Measurements from ENCODE around the gene DUOX1.

Gene DUOX1

GRCh38 chr15:45180201-45180600, 50.4 kb downstream of the DUOX1 start:
- Histone ChIP-seq H3K27me3 (ENCODE audit: insufficient read depth, low read length) (no peaks in the 10 kb centered on the region), H3K4me3 (ENCODE audit: low read depth, low read length) (peak overlapping the region; percentile 20), H2AK5ac (ENCODE audit: low read length) (no peak overlapping the region), H2BK5ac (ENCODE audit: low read depth, low read length, poor library complexity) (no peak overlapping the region), H3K14ac (ENCODE audit: low read length) (no peak overlapping the region), H2BK12ac (ENCODE audit: low read length) (no peak overlapping the region), H4K91ac (ENCODE audit: low read depth, low read length) (no peak overlapping the region), H4K12ac (ENCODE audit: low read depth, low read length) (no peak overlapping the region), H3K9me3 (ENCODE audit: insufficient read depth, low read depth, low read length) (peaks cover 3% of the 10 kb centered on the region), H3K4me2 (ENCODE audit: low read length) (no peak overlapping the region), H4K8ac (ENCODE audit: low read depth, low read length) (no peak overlapping the region), H2BK120ac (ENCODE audit: insufficient read depth, low read length, poor library complexity) (no peak overlapping the region), H3K9ac (ENCODE audit: low read length) (no peak overlapping the region), H3K27ac (ENCODE audit: low read depth, low read length) (no peak overlapping the region), H2AFZ (ENCODE audit: insufficient read depth, low read length, poor library complexity) (no peak overlapping the region), H3K4ac (ENCODE audit: low read depth, low read length) (no peak overlapping the region), H3K79me2 (ENCODE audit: control insufficient read depth, insufficient read depth, low read length, poor library complexity) (no peaks in the 10 kb centered on the region), H3K18ac (ENCODE audit: low read length) (no peak overlapping the region), H3K79me1 (ENCODE audit: low read length) (peaks cover 2% of the 10 kb centered on the region), H3K36me3 (ENCODE audit: control insufficient read depth in 1 of 2, insufficient read depth in 2 of 2, low read length in 2 of 2) (peaks cover 0 to 3% of the 10 kb centered on the region in 2 experiments), H3K23ac (ENCODE audit: low read length) (no peak overlapping the region), H3K4me1 (ENCODE audit: control insufficient read depth in 1 of 2, insufficient read depth in 2 of 2, low read length in 2 of 2) (peaks cover 4 to 7% of the 10 kb centered on the region in 2 experiments)
- no CpG with 5 or more reads among the region's 7 CpGs for WGBS (ENCODE audit: extremely low coverage, insufficient coverage, insufficient read length)
- no peak for DNase-seq

- WGBS (ENCODE audit: extremely low coverage, insufficient coverage, insufficient read length) = no CpG with 5 or more reads among the region's 8 CpGs
- Histone ChIP-seq H3K27me3 (ENCODE audit: insufficient read depth, low read length) (no peaks in the 10 kb centered on the region), H3K79me2 (ENCODE audit: control insufficient read depth, insufficient read depth, low read length, poor library complexity) (no peaks in the 10 kb centered on the region), H3K79me1 (ENCODE audit: low read length) (peaks cover 2% of the 10 kb centered on the region), H3K23ac (ENCODE audit: low read length) (no peak overlapping the region), H3K9me3 (ENCODE audit: insufficient read depth, low read depth, low read length) (peaks cover 3% of the 10 kb centered on the region), H3K4me3 (ENCODE audit: low read depth, low read length) (no peak overlapping the region), H3K4me2 (ENCODE audit: low read length) (no peak overlapping the region), H3K9ac (ENCODE audit: low read length) (no peak overlapping the region), H2BK5ac (ENCODE audit: low read depth, low read length, poor library complexity) (no peak overlapping the region), H3K18ac (ENCODE audit: low read length) (no peak overlapping the region), H3K4ac (ENCODE audit: low read depth, low read length) (no peak overlapping the region), H4K12ac (ENCODE audit: low read depth, low read length) (no peak overlapping the region), H4K91ac (ENCODE audit: low read depth, low read length) (no peak overlapping the region), H2BK120ac (ENCODE audit: insufficient read depth, low read length, poor library complexity) (no peak overlapping the region), H2AK5ac (ENCODE audit: low read length) (no peak overlapping the region), H4K8ac (ENCODE audit: low read depth, low read length) (no peak overlapping the region), H2BK12ac (ENCODE audit: low read length) (no peak overlapping the region), H2AFZ (ENCODE audit: insufficient read depth, low read length, poor library complexity) (no peak overlapping the region), H3K36me3 (ENCODE audit: control insufficient read depth in 1 of 2, insufficient read depth in 2 of 2, low read length in 2 of 2) (peaks cover 0 to 3% of the 10 kb centered on the region in 2 experiments), H3K4me1 (ENCODE audit: control insufficient read depth in 1 of 2, insufficient read depth in 2 of 2, low read length in 2 of 2) (peaks cover 10 to 12% of the 10 kb centered on the region in 2 experiments), H3K14ac (ENCODE audit: low read length) (no peak overlapping the region), H3K27ac (ENCODE audit: low read depth, low read length) (no peak overlapping the region)
- no peak for DNase-seq
These were observed 51.0 kb downstream of the DUOX1 start for GRCh38 chr15:45180648-45181436.

- no peak overlapping the region for H3K14ac ChIP-seq (ENCODE audit: low read length)
- H3K79me1 ChIP-seq (ENCODE audit: low read length) = peaks cover 2% of the 10 kb centered on the region
- no CpG with 5 or more reads among the region's 9 CpGs for WGBS (ENCODE audit: extremely low coverage, insufficient coverage, insufficient read length)
- no peak overlapping the region for H4K91ac ChIP-seq (ENCODE audit: low read depth, low read length)
- H4K8ac ChIP-seq (ENCODE audit: low read depth, low read length) = no peak overlapping the region
- peaks cover 0 to 3% of the 10 kb centered on the region in 2 experiments for H3K36me3 ChIP-seq (ENCODE audit: control insufficient read depth in 1 of 2, insufficient read depth in 2 of 2, low read length in 2 of 2)
- DNase-seq = no peak
- no peak overlapping the region for H3K4me2 ChIP-seq (ENCODE audit: low read length)
- H3K4me1 ChIP-seq (ENCODE audit: control insufficient read depth in 1 of 2, insufficient read depth in 2 of 2, low read length in 2 of 2) = peaks cover 19 to 20% of the 10 kb centered on the region in 2 experiments
- H3K18ac ChIP-seq (ENCODE audit: low read length) = no peak overlapping the region
- H4K12ac ChIP-seq (ENCODE audit: low read depth, low read length) = no peak overlapping the region
- H3K4me3 ChIP-seq (ENCODE audit: low read depth, low read length) = no peak overlapping the region
- H3K27me3 ChIP-seq (ENCODE audit: insufficient read depth, low read length) = no peaks in the 10 kb centered on the region
- H2BK5ac ChIP-seq (ENCODE audit: low read depth, low read length, poor library complexity) = no peak overlapping the region
- H3K79me2 ChIP-seq (ENCODE audit: control insufficient read depth, insufficient read depth, low read length, poor library complexity) = no peaks in the 10 kb centered on the region
- no peak overlapping the region for H3K4ac ChIP-seq (ENCODE audit: low read depth, low read length)
- no peak overlapping the region for H2BK12ac ChIP-seq (ENCODE audit: low read length)
- peaks cover 3% of the 10 kb centered on the region for H3K9me3 ChIP-seq (ENCODE audit: insufficient read depth, low read depth, low read length)
- H2BK120ac ChIP-seq (ENCODE audit: insufficient read depth, low read length, poor library complexity) = no peak overlapping the region
- no peak overlapping the region for H2AK5ac ChIP-seq (ENCODE audit: low read length)
- no peak overlapping the region for H3K23ac ChIP-seq (ENCODE audit: low read length)
- no peak overlapping the region for H3K27ac ChIP-seq (ENCODE audit: low read depth, low read length)
- H3K9ac ChIP-seq (ENCODE audit: low read length) = no peak overlapping the region
- no peak overlapping the region for H2AFZ ChIP-seq (ENCODE audit: insufficient read depth, low read length, poor library complexity)
These were observed 51.9 kb downstream of the DUOX1 start for GRCh38 chr15:45181491-45182285.

- Histone ChIP-seq H4K8ac (ENCODE audit: low read depth, low read length) (no peak overlapping the region), H3K14ac (ENCODE audit: low read length) (no peak overlapping the region), H3K79me1 (ENCODE audit: low read length) (peaks cover 4% of the 10 kb centered on the region), H4K91ac (ENCODE audit: low read depth, low read length) (no peak overlapping the region), H3K9me3 (ENCODE audit: insufficient read depth, low read depth, low read length) (peaks cover 3% of the 10 kb centered on the region), H3K4me2 (ENCODE audit: low read length) (no peak overlapping the region), H2BK120ac (ENCODE audit: insufficient read depth, low read length, poor library complexity) (no peak overlapping the region), H3K4me1 (ENCODE audit: control insufficient read depth in 1 of 2, insufficient read depth in 2 of 2, low read length in 2 of 2) (peaks cover 23 to 24% of the 10 kb centered on the region in 2 experiments), H3K79me2 (ENCODE audit: control insufficient read depth, insufficient read depth, low read length, poor library complexity) (no peaks in the 10 kb centered on the region), H3K27ac (ENCODE audit: low read depth, low read length) (no peak overlapping the region), H3K23ac (ENCODE audit: low read length) (no peak overlapping the region), H3K9ac (ENCODE audit: low read length) (no peak overlapping the region), H3K36me3 (ENCODE audit: control insufficient read depth in 1 of 2, insufficient read depth in 2 of 2, low read length in 2 of 2) (peaks cover 0 to 1% of the 10 kb centered on the region in 2 experiments), H3K27me3 (ENCODE audit: insufficient read depth, low read length) (no peaks in the 10 kb centered on the region), H2AFZ (ENCODE audit: insufficient read depth, low read length, poor library complexity) (no peak overlapping the region), H3K4me3 (ENCODE audit: low read depth, low read length) (no peak overlapping the region), H2BK5ac (ENCODE audit: low read depth, low read length, poor library complexity) (no peak overlapping the region), H2BK12ac (ENCODE audit: low read length) (no peak overlapping the region), H3K4ac (ENCODE audit: low read depth, low read length) (no peak overlapping the region), H4K12ac (ENCODE audit: low read depth, low read length) (no peak overlapping the region), H3K18ac (ENCODE audit: low read length) (no peak overlapping the region), H2AK5ac (ENCODE audit: low read length) (no peak overlapping the region)
- DNase-seq = peak in 1 of 2 donors; percentile 34
- WGBS (ENCODE audit: extremely low coverage, insufficient coverage, insufficient read length) = no CpG with 5 or more reads among the region's 1 CpG
These were observed 53.2 kb downstream of the DUOX1 start for GRCh38 chr15:45182996-45183395.

All from trophoblast cell (in vitro differentiated cells and primary cell).